ENCODE data around the gene CTRB1.

Gene CTRB1

GRCh38 chr16:75264999-75265910 lies 46.5 kb downstream of the CTRB1 start:
- H3K9me2 ChIP-seq (ENCODE audit: low read depth, low read length) = no peaks in the 10 kb centered on the region
- no peaks in the 10 kb centered on the region for H4K20me1 ChIP-seq (ENCODE audit: insufficient read depth, low read length)
- no peaks in the 10 kb centered on the region for H3K36me3 ChIP-seq (ENCODE audit: insufficient read depth, low read length)
- H3K79me2 ChIP-seq (ENCODE audit: insufficient read depth, low read length) = no peaks in the 10 kb centered on the region
- 0 out of 2 replicates have a peak overlapping the region, but pooled peaks have one; percentile 65 for H2AFZ ChIP-seq (ENCODE audit: low read length)
- H3K4me1 ChIP-seq (ENCODE audit: insufficient read depth, low read length, severe bottlenecking) = peaks cover 15% of the 10 kb centered on the region
- TF ChIP-seq EZH2 (IDR thresholded peaks at IDR 0.05; ENCODE audit: borderline replicate concordance, low read length) = no peak
- TF ChIP-seq, protein P1, sequence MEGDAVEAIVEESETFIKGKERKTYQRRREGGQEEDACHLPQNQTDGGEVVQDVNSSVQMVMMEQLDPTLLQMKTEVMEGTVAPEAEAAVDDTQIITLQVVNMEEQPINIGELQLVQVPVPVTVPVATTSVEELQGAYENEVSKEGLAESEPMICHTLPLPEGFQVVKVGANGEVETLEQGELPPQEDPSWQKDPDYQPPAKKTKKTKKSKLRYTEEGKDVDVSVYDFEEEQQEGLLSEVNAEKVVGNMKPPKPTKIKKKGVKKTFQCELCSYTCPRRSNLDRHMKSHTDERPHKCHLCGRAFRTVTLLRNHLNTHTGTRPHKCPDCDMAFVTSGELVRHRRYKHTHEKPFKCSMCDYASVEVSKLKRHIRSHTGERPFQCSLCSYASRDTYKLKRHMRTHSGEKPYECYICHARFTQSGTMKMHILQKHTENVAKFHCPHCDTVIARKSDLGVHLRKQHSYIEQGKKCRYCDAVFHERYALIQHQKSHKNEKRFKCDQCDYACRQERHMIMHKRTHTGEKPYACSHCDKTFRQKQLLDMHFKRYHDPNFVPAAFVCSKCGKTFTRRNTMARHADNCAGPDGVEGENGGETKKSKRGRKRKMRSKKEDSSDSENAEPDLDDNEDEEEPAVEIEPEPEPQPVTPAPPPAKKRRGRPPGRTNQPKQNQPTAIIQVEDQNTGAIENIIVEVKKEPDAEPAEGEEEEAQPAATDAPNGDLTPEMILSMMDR (IDR thresholded peaks at IDR 0.05; ENCODE audit: low read length) = no peak
- no peaks in the 10 kb centered on the region for H3K9me3 ChIP-seq (ENCODE audit: low read length)
- no peak overlapping the region for H3K27ac ChIP-seq (ENCODE audit: low read depth, low read length, poor library complexity, severe bottlenecking)
- no peaks in the 10 kb centered on the region for H3F3A ChIP-seq (ENCODE audit: insufficient read depth, low read length)
- peak overlapping the region; percentile 75 for H3K9ac ChIP-seq (ENCODE audit: low read length)
- 0 out of 2 replicates have a peak, but pooled peaks cover 9% of the 10 kb centered on the region for H3K27me3 ChIP-seq (ENCODE audit: insufficient read depth, low read length)
- H3K4me2 ChIP-seq (ENCODE audit: low read length) = peak overlapping the region; percentile 88
- H3K4me3 ChIP-seq (ENCODE audit: low read depth, low read length, poor library complexity, severe bottlenecking) = peak overlapping the region; percentile 80

DNA sequence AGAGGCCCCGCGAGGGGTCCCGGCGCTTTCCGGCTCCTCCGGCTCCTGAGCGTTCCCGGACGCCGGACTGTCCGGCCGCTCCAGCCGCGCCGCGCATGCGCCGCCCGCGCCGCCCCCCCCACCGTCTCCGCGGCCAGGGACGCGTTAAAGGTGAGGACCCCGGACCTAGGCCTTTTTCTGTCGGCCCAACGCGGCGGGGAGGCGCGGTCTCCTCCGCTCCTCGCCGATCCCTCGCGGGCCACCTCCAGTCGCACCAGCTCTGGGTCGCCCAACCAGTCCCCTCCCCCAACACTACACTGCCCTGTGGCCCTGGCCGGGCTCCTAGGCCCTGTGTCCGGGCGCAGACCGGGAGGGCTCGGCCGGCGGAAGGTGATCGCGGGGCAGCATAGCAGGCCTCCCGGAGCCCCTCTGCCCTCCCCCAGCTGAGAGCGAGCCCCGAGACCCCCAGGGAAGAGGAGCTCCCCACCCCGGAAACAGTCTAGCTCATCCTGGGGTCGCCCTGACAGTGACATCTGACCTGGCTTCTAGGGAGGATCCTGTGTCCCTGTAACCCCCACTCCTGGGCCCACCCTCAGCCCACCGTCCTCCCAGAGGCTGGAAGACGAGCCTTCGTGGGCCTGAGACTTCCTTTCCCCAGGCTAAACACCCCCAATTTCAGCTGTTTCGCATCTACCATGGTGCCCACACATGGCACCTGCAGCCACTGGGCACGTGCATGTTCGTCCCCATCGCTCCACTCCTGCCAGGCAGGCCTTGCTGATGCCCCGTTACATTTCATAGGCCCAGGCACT lies 47.3 kb downstream of the CTRB1 start:
- H3K79me2 ChIP-seq (ENCODE audit: insufficient read depth, low read length) = no peaks in the 10 kb centered on the region
- peak overlapping the region; percentile 43; the same call in 1 of the 2 replicates for H2AFZ ChIP-seq (ENCODE audit: low read length)
- peak overlapping the region; percentile 80 for H3K4me3 ChIP-seq (ENCODE audit: low read depth, low read length, poor library complexity, severe bottlenecking)
- H3F3A ChIP-seq (ENCODE audit: insufficient read depth, low read length) = no peaks in the 10 kb centered on the region
- peak overlapping the region; percentile 66 for H3K9ac ChIP-seq (ENCODE audit: low read length)
- H3K9me3 ChIP-seq (ENCODE audit: low read length) = no peaks in the 10 kb centered on the region
- no peak overlapping the region for H3K27ac ChIP-seq (ENCODE audit: low read depth, low read length, poor library complexity, severe bottlenecking)
- no peaks in the 10 kb centered on the region for H3K9me2 ChIP-seq (ENCODE audit: low read depth, low read length)
- H4K20me1 ChIP-seq (ENCODE audit: insufficient read depth, low read length) = no peaks in the 10 kb centered on the region
- peak overlapping the region; percentile 88 for H3K4me2 ChIP-seq (ENCODE audit: low read length)
- H3K36me3 ChIP-seq (ENCODE audit: insufficient read depth, low read length) = no peaks in the 10 kb centered on the region
- H3K4me1 ChIP-seq (ENCODE audit: insufficient read depth, low read length, severe bottlenecking) = peaks cover 15% of the 10 kb centered on the region
- 0 out of 2 replicates have a peak, but pooled peaks cover 9% of the 10 kb centered on the region for H3K27me3 ChIP-seq (ENCODE audit: insufficient read depth, low read length)
- no peak for TF ChIP-seq EZH2 (IDR thresholded peaks at IDR 0.05; ENCODE audit: borderline replicate concordance, low read length)
- TF ChIP-seq, protein P1 (IDR thresholded peaks at IDR 0.05; ENCODE audit: low read length) = no peak

DNA sequence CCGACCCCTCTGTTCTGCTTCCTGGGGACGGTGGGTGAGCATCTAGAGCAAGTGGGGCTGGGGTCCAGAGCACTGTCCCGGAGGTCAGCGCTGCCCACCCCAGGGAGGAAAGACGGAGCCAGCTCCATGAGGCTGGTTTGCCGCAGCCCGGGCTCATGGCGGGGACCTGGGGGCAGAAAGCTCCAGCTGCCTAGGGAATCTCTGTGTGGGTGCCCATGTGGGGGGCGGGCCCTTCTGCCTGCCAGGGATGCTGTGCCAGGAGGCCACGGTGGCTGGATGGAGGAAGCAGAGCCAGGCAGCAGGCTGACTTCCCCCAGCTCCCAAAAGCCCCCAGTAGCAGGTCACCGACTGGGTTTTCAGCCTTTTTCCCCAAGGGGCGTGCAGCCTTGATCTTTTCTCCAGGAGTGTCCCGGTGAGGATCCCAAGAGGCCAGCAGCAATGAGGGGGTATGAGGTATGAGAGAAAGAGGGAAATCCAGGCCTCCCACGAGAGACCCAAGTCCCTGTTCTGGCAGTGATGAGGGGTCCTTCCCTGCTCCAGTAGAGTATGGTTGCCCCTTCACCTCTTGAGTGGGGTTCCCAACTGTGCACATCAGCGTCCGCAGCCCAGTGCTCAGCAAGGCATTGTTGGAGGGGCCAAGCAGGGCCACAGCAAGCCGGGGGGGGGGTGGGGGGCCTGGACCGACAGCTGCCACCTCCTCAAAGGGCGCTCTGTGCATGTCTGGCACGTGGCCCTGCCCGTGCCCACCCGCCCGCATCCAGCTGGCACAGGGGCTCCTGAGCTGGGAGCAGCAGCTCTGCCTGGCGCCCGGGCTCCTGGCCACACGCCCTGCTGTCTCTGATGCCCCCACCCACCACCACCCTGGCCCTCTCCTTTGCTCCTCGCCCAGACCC lies 48.2 kb downstream of the CTRB1 start:
- TF ChIP-seq, protein P1 (IDR thresholded peaks at IDR 0.05; ENCODE audit: low read length) = no peak
- TF ChIP-seq EZH2 (IDR thresholded peaks at IDR 0.05; ENCODE audit: borderline replicate concordance, low read length) = no peak
- H3K9ac ChIP-seq (ENCODE audit: low read length) = no peak overlapping the region
- no peaks in the 10 kb centered on the region for H3K36me3 ChIP-seq (ENCODE audit: insufficient read depth, low read length)
- H3K27ac ChIP-seq (ENCODE audit: low read depth, low read length, poor library complexity, severe bottlenecking) = no peak overlapping the region
- no peaks in the 10 kb centered on the region for H3K79me2 ChIP-seq (ENCODE audit: insufficient read depth, low read length)
- H3K27me3 ChIP-seq (ENCODE audit: insufficient read depth, low read length) = 0 out of 2 replicates have a peak, but pooled peaks cover 9% of the 10 kb centered on the region
- H3K4me2 ChIP-seq (ENCODE audit: low read length) = peak overlapping the region; percentile 88; the same call in 1 of the 2 replicates
- H3K9me3 ChIP-seq (ENCODE audit: low read length) = no peaks in the 10 kb centered on the region
- H3K4me3 ChIP-seq (ENCODE audit: low read depth, low read length, poor library complexity, severe bottlenecking) = no peak overlapping the region
- H2AFZ ChIP-seq (ENCODE audit: low read length) = no peak overlapping the region
- peaks cover 15% of the 10 kb centered on the region for H3K4me1 ChIP-seq (ENCODE audit: insufficient read depth, low read length, severe bottlenecking)
- no peaks in the 10 kb centered on the region for H4K20me1 ChIP-seq (ENCODE audit: insufficient read depth, low read length)
- no peaks in the 10 kb centered on the region for H3K9me2 ChIP-seq (ENCODE audit: low read depth, low read length)
- no peaks in the 10 kb centered on the region for H3F3A ChIP-seq (ENCODE audit: insufficient read depth, low read length)
